H9 (cell line): ENCODE results near the gene PDXDC1. TPM values are rescaled to one million over a fixed set of nuclear protein-coding genes. Genes with fewer than 3 reads are reported as not detected.

Source experiments
- DNase-seq: peaks from one replicate; pipeline ENCODE4 v3.0.0-alpha.2; 2017
- H2AFZ ChIP-seq: one replicate; pipeline ENCODE4 v1.6.1; 2013; ENCODE audit warnings: mild to moderate bottlenecking, low read length, control low read depth, moderate library complexity
- H2AK5ac ChIP-seq: 2 replicates; pipeline ENCODE4 v1.6.1; 2013; ENCODE audit warnings: low read length, control low read depth, mixed read lengths; ENCODE audit not compliant: insufficient read length
- H2BK120ac ChIP-seq: one replicate; pipeline ENCODE4 v1.6.1; 2013; ENCODE audit warnings: low read depth, mild to moderate bottlenecking, low read length, control low read depth, inconsistent platforms; ENCODE audit not compliant: poor library complexity, severe bottlenecking
- H2BK12ac ChIP-seq: 2 replicates; pipeline ENCODE4 v1.6.1; 2013; ENCODE audit warnings: low read length, control low read depth, mixed read lengths, low read depth; ENCODE audit not compliant: insufficient read length
- H2BK15ac ChIP-seq: 2 replicates; pipeline ENCODE4 v1.6.1; 2013; ENCODE audit warnings: low read depth, low read length, control low read depth
- H2BK20ac ChIP-seq: one replicate; pipeline ENCODE4 v1.6.1; 2013; ENCODE audit warnings: low read depth, mild to moderate bottlenecking, low read length, control low read depth, inconsistent platforms; ENCODE audit not compliant: poor library complexity, severe bottlenecking
- H2BK5ac ChIP-seq: 2 replicates; pipeline ENCODE4 v1.6.1; 2013; ENCODE audit warnings: low read length, control low read depth, mixed read lengths; ENCODE audit not compliant: insufficient read length
- H3K14ac ChIP-seq: 2 replicates; pipeline ENCODE4 v1.6.1; 2013; ENCODE audit warnings: low read length, control low read depth; ENCODE audit not compliant: insufficient read depth
- H3K18ac ChIP-seq: 2 replicates; pipeline ENCODE4 v1.6.1; 2013; ENCODE audit warnings: low read depth, mild to moderate bottlenecking, mixed read lengths, low read length, control low read depth; ENCODE audit not compliant: insufficient read length
- H3K23ac ChIP-seq: 2 replicates; pipeline ENCODE4 v1.6.1; 2013; ENCODE audit warnings: low read length, control low read depth, mixed read lengths, low read depth; ENCODE audit not compliant: insufficient read length
- H3K23me2 ChIP-seq: 2 replicates; pipeline ENCODE4 v1.6.1; 2013; ENCODE audit warnings: low read depth, mild to moderate bottlenecking, mixed read lengths, low read length, control low read depth; ENCODE audit not compliant: insufficient read length, poor library complexity, severe bottlenecking
- H3K27ac ChIP-seq: 2 replicates; pipeline ENCODE4 v1.5.1; 2013; ENCODE audit warnings: low read length, control low read depth, mixed read lengths, low read depth; ENCODE audit not compliant: insufficient read length
- H3K27me3 ChIP-seq: 2 replicates; pipeline ENCODE4 v1.6.1; 2013; ENCODE audit warnings: low read length, control low read depth, inconsistent platforms; ENCODE audit not compliant: insufficient read depth
- H3K4ac ChIP-seq: 2 replicates; pipeline ENCODE4 v1.6.1; 2013; ENCODE audit warnings: low read depth, mild to moderate bottlenecking, control low read depth, inconsistent platforms, low read length, moderate library complexity
- H3K4me1 ChIP-seq: 2 replicates; pipeline ENCODE4 v1.6.1; 2013; ENCODE audit warnings: low read length, control low read depth, inconsistent platforms; ENCODE audit not compliant: insufficient read depth
- H3K4me2 ChIP-seq: 2 replicates; pipeline ENCODE4 v1.6.1; 2013; ENCODE audit warnings: low read length, control low read depth, mixed read lengths; ENCODE audit not compliant: insufficient read length, insufficient read depth
- H3K56ac ChIP-seq: 2 replicates; pipeline ENCODE4 v1.6.1; 2013; ENCODE audit warnings: low read depth, mild to moderate bottlenecking, mixed read lengths, low read length, control low read depth; ENCODE audit not compliant: insufficient read length
- H3K79me1 ChIP-seq: 2 replicates; pipeline ENCODE4 v1.6.1; 2013; ENCODE audit warnings: low read depth, mild to moderate bottlenecking, moderate library complexity, low read length, control low read depth, inconsistent platforms; ENCODE audit not compliant: insufficient read depth, poor library complexity, severe bottlenecking
- H3K79me2 ChIP-seq: 2 replicates; pipeline ENCODE4 v1.6.1; 2013; ENCODE audit warnings: low read length, control low read depth, inconsistent platforms; ENCODE audit not compliant: insufficient read depth
- H3K9ac ChIP-seq: 2 replicates; pipeline ENCODE4 v1.6.1; 2013; ENCODE audit warnings: low read length, control low read depth, mixed read lengths; ENCODE audit not compliant: insufficient read length; ENCODE audit errors: extremely low read depth
- H3K9me3 ChIP-seq: one replicate; pipeline ENCODE4 v1.6.1; 2013; ENCODE audit warnings: low read depth, low read length, inconsistent platforms; ENCODE audit not compliant: control insufficient read depth
- H3T11ph ChIP-seq: one replicate; pipeline ENCODE4 v1.6.1; 2013; ENCODE audit warnings: mild to moderate bottlenecking, low read length, control low read depth, inconsistent platforms
- H4K20me1 ChIP-seq: one replicate; pipeline ENCODE4 v1.6.1; 2013; ENCODE audit not compliant: control insufficient read depth, insufficient read length, insufficient read depth
- H4K5ac ChIP-seq: 2 replicates; pipeline ENCODE4 v1.6.1; 2013; ENCODE audit warnings: low read depth, mild to moderate bottlenecking, mixed read lengths, low read length, control low read depth; ENCODE audit not compliant: insufficient read length
- H4K8ac ChIP-seq: replicated peaks from 2 replicates; pipeline ENCODE4 v1.6.1; 2013; ENCODE audit warnings: low read length, control low read depth, mixed read lengths, low read depth; ENCODE audit not compliant: insufficient read length
- H4K91ac ChIP-seq: 2 replicates; pipeline ENCODE4 v1.6.1; 2013; ENCODE audit warnings: low read depth, mild to moderate bottlenecking, moderate library complexity, mixed read lengths, low read length, control low read depth; ENCODE audit not compliant: insufficient read length
- H3K27ac Mint-ChIP-seq, 3 experiments: 2 replicates in 2 of 3; 3 replicates in 1 of 3; pipeline ENCODE4 v1.8.0; 2020 to 2021; ENCODE audit warnings: mixed read lengths in 3 of 3, mild to moderate bottlenecking in 1 of 3, moderate library complexity in 1 of 3
- H3K27me3 Mint-ChIP-seq: 2 replicates; pipeline ENCODE4 v1.8.0; 2021; ENCODE audit warnings: low read depth, mild to moderate bottlenecking, moderate library complexity, mixed read lengths
- H3K36me3 Mint-ChIP-seq, 3 experiments: 2 replicates in 2 of 3; 3 replicates in 1 of 3; pipeline ENCODE4 v1.8.0; 2020 to 2021; ENCODE audit warnings: low read depth in 3 of 3, mixed read lengths in 3 of 3; ENCODE audit not compliant: insufficient read depth in 1 of 3
- H3K4me1 Mint-ChIP-seq, 2 experiments: 2 replicates each; pipeline ENCODE4 v1.8.0; 2020; ENCODE audit warnings: mixed read lengths in 2 of 2
- H3K4me3 Mint-ChIP-seq, 2 experiments: 2 replicates in 1 of 2; 3 replicates in 1 of 2; pipeline ENCODE4 v1.8.0; 2020 to 2021; ENCODE audit warnings: mild to moderate bottlenecking in 2 of 2, mixed read lengths in 2 of 2, moderate library complexity in 1 of 2
- H3K9me3 Mint-ChIP-seq, 2 experiments: 2 replicates in 1 of 2; 3 replicates in 1 of 2; pipeline ENCODE4 v1.8.0; 2020; ENCODE audit warnings: mild to moderate bottlenecking in 2 of 2, mixed read lengths in 2 of 2, moderate library complexity in 1 of 2
- CTCF ChIP-seq: fragments of 200-600 bp; sonication (generic); conservative IDR thresholded peaks from 3 replicates; pipeline ENCODE4 v1.8.0; 2021; ENCODE audit warnings: antibody characterized with exemption, mild to moderate bottlenecking
- WGBS: extraction: QIAGEN DNeasy Blood & Tissue Kit; methylation state at CpG from one replicate; pipeline ENCODE4 v1.1.7; 2013; ENCODE audit warnings: missing lambda C conversion rate, low lambda C conversion rate, mixed read lengths; ENCODE audit not compliant: insufficient read length; ENCODE audit errors: extremely low coverage; 5-methylcytosine and 5-hydroxymethylcytosine counted together
- total RNA-seq: library from RNA; stranded (reverse); gene quantifications from 2 replicates; pipeline ENCODE4 v1.2.1, GENCODE V29; 2021

The PDXDC1 gene
- total RNA-seq, 1 experiment from 2014 or later = 112 TPM

- no peak overlapping the region for H3K9ac ChIP-seq
- no peak overlapping the region for H3K18ac ChIP-seq
- H2AFZ ChIP-seq = no peak overlapping the region
- no peaks in the 10 kb centered on the region for H4K20me1 ChIP-seq
- H2AK5ac ChIP-seq = no peak overlapping the region
- H4K5ac ChIP-seq = no peak overlapping the region
- WGBS = no CpG with 5 or more reads among the region's 28 CpGs
- no peak overlapping the region; the same call in 1 of the 2 replicates for H3K14ac ChIP-seq
- no peak overlapping the region for H3K4me2 ChIP-seq
- H2BK12ac ChIP-seq = no peak overlapping the region
- Mint-ChIP-seq H3K4me1 (peaks cover 4% of the 10 kb centered on the region in 2 experiments; a peak in 1 of 4 replicates), H3K27me3 (peaks cover 2% of the 10 kb centered on the region; the same call in 1 of the 2 replicates), H3K27ac (0 out of 7 replicates have a peak overlapping the region, but pooled peaks of 1 of the 3 experiments have one; percentile 4), H3K36me3 (no peaks in the 10 kb centered on the region), H3K4me3 (no peak overlapping the region), H3K9me3 (no peaks in the 10 kb centered on the region; a peak in 2 of 5 replicates)
- no peaks in the 10 kb centered on the region for H3K27me3 ChIP-seq
- TF ChIP-seq CTCF = no peak
- H3T11ph ChIP-seq = no peak overlapping the region
- H2BK20ac ChIP-seq = no peak overlapping the region
- no peaks in the 10 kb centered on the region for H3K79me1 ChIP-seq
- H3K4ac ChIP-seq = no peak overlapping the region
- H3K23me2 ChIP-seq = no peaks in the 10 kb centered on the region
- no peak overlapping the region for H4K8ac ChIP-seq
- H3K56ac ChIP-seq = no peak overlapping the region
- no peak overlapping the region for H3K23ac ChIP-seq
- H3K27ac ChIP-seq = no peak overlapping the region
- H2BK120ac ChIP-seq = no peak overlapping the region
- H2BK5ac ChIP-seq = no peak overlapping the region
- H3K79me2 ChIP-seq = no peaks in the 10 kb centered on the region
- H3K9me3 ChIP-seq = no peaks in the 10 kb centered on the region
- no peak overlapping the region for H2BK15ac ChIP-seq
- H3K4me1 ChIP-seq = no peaks in the 10 kb centered on the region
- DNase-seq = no peak
- H4K91ac ChIP-seq = no peak overlapping the region
Observed at GRCh38 chr16:14957576-14958322, 17.1 kb upstream of the PDXDC1 start.
